ENCODE measurements around the gene IER5. TPM values are rescaled to one million over a fixed set of nuclear protein-coding genes. Genes with fewer than 3 reads are reported as not detected.

Gene IER5
- total RNA-seq, 2 donors from 2014 or later = 10.3 to 14.3 TPM

DNA sequence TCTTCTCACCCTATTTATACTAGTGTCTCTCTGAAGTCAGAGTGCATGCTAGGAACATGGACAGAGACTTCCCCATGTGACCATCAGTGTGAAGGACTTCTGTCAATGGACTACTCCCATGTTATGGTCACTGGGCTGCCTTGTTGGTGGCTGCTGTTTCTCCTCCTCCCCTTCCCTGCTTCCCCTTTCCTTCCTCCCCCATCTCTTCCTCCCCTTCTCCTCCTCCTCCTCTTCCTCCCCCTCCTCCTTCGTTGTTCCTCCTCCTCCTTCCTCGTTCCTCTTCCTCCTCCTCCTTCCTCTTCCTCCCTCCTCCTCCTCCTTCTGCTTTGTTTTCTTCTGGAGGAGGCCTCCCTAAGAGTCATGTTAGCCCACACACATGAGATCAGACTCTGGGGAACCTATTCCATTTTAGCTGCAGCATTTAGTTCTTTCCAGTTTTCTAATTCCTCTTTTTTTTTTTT, 35.8 kb downstream of the IER5 start:
- Histone ChIP-seq H3K9me3 (no peaks in the 10 kb centered on the region), H3K4me3 (no peak overlapping the region), H3K27me3 (replicated peaks; ENCODE audit: insufficient read depth) (no peaks in the 10 kb centered on the region), H3K36me3 (no peaks in the 10 kb centered on the region), H3K4me1 (replicated peaks) (no peaks in the 10 kb centered on the region), H3K27ac (no peak overlapping the region)
- 11% methylated on average over 2 of the region's 2 CpGs for WGBS
- DNase-seq (ENCODE audit: low spot score) = no peak
- intact Hi-C loops (cut with DNase I) = no loop called here
- TF ChIP-seq, protein P1, sequence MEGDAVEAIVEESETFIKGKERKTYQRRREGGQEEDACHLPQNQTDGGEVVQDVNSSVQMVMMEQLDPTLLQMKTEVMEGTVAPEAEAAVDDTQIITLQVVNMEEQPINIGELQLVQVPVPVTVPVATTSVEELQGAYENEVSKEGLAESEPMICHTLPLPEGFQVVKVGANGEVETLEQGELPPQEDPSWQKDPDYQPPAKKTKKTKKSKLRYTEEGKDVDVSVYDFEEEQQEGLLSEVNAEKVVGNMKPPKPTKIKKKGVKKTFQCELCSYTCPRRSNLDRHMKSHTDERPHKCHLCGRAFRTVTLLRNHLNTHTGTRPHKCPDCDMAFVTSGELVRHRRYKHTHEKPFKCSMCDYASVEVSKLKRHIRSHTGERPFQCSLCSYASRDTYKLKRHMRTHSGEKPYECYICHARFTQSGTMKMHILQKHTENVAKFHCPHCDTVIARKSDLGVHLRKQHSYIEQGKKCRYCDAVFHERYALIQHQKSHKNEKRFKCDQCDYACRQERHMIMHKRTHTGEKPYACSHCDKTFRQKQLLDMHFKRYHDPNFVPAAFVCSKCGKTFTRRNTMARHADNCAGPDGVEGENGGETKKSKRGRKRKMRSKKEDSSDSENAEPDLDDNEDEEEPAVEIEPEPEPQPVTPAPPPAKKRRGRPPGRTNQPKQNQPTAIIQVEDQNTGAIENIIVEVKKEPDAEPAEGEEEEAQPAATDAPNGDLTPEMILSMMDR (IDR thresholded peaks at IDR 0.05) = no peak
- TF ChIP-seq POLR2AphosphoS5 (IDR thresholded peaks at IDR 0.05) = no peak
- no peak for TF ChIP-seq POLR2A (IDR thresholded peaks at IDR 0.05)

DNA sequence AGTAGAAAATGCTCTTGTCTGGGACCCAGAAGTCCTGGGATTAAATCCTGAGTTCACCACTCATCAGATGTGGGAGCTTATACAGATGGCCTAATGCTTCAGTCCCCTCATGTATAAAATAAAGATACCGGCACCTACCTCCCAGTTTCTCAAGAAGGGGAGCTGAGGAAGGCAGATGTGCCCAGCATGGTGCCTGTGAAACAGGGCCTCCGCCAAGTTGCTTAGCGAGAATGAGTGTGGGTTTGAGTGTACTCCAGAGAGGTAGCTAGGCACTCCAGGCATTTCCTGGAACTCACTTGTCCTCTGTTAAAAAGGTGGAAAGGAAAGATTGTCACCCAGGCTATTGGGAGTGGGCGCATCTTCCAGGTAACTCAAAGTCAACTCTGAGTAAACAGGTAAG, 37.8 kb downstream of the IER5 start:
- no peaks in the 10 kb centered on the region for H3K27me3 ChIP-seq (replicated peaks; ENCODE audit: insufficient read depth)
- no peaks in the 10 kb centered on the region for H3K9me3 ChIP-seq
- no peak overlapping the region for H3K27ac ChIP-seq
- DNase-seq (ENCODE audit: low spot score) = no peak
- H3K4me1 ChIP-seq (replicated peaks) = no peaks in the 10 kb centered on the region
- no peaks in the 10 kb centered on the region for H3K36me3 ChIP-seq
- no peak overlapping the region for H3K4me3 ChIP-seq
- intact Hi-C loops (cut with DNase I) = no loop called here
- TF ChIP-seq POLR2AphosphoS5 (IDR thresholded peaks at IDR 0.05) = no peak
- TF ChIP-seq POLR2A (IDR thresholded peaks at IDR 0.05) = no peak
- TF ChIP-seq, protein P1 (IDR thresholded peaks at IDR 0.05) = no peak
- WGBS = 69% methylated on average over 4 of the region's 4 CpGs

GRCh38 chr1:181126871-181127587, 38.5 kb downstream of the IER5 start:
- no peak overlapping the region for H3K27ac ChIP-seq
- no peak for DNase-seq (ENCODE audit: low spot score)
- H3K4me1 ChIP-seq (replicated peaks) = no peaks in the 10 kb centered on the region

GRCh38 chr1:181127898-181128453, 39.5 kb downstream of the IER5 start:
- Histone ChIP-seq H3K4me3 (no peak overlapping the region), H3K9me3 (no peaks in the 10 kb centered on the region), H3K4me1 (replicated peaks) (no peaks in the 10 kb centered on the region), H3K27me3 (replicated peaks; ENCODE audit: insufficient read depth) (no peaks in the 10 kb centered on the region), H3K27ac (no peak overlapping the region), H3K36me3 (no peaks in the 10 kb centered on the region)
- no peak for DNase-seq (ENCODE audit: low spot score)
- 90% methylated on average over 5 of the region's 5 CpGs for WGBS
- intact Hi-C loops (cut with DNase I) = no loop called here
- TF ChIP-seq, protein P1 (IDR thresholded peaks at IDR 0.05) = no peak
- TF ChIP-seq POLR2A (IDR thresholded peaks at IDR 0.05) (no peak), POLR2AphosphoS5 (IDR thresholded peaks at IDR 0.05) (no peak)

More at GRCh38 chr1:181126871-181127587, 38.5 kb downstream of the IER5 start:
- Histone ChIP-seq H3K27me3 (replicated peaks; ENCODE audit: insufficient read depth) (no peaks in the 10 kb centered on the region), H3K4me3 (no peak overlapping the region), H3K9me3 (no peaks in the 10 kb centered on the region), H3K36me3 (no peaks in the 10 kb centered on the region)
- TF ChIP-seq, protein P1 (IDR thresholded peaks at IDR 0.05) = no peak
- TF ChIP-seq POLR2A (IDR thresholded peaks at IDR 0.05) (no peak), POLR2AphosphoS5 (IDR thresholded peaks at IDR 0.05) (no peak)
- intact Hi-C loops (cut with DNase I) = no loop called here
- WGBS = 72% methylated on average over 10 of the region's 10 CpGs
